ENCODE measurements around the gene CDCA3. TPM values are rescaled to one million over a fixed set of nuclear protein-coding genes. Genes with fewer than 3 reads are reported as not detected.

CDCA3 gene
- total RNA-seq, 6 experiments from 2014 or later, result 0.62 to 1.7 (median 1.3) TPM

DNA sequence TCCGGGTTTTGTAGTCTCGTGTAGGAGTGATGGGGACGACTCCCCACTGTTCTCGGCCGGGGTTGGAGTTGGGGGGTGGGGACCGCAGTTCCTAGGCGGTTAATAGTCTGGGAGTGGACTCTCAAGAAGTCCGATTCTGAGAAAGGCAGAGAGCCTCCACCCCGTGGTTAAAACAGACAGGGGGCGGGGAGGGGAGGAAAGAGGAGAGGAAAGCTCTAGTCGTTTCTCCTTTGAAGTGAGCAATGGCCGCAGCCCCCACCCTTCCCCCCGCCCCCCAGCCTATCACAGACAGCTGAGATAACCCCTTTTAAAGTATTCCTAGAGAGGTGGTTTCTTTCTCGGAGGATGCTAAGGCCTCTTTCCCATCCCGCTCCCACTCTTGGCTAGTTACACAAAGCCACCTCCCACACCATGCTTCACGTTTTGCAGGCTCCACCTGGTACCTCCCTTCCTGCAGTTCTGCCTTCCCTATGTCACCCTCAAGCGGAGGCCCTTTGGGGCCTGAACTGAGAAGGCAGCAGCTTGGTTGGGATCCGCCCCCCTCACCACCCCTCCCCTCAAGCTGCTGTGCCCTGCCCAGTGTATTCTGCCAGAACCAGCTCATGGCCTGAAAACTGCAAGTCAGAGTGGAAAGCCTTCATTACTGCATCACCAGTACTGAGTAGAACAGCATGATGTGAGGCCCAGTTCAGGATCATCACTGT lies 1.7 kb upstream of the CDCA3 start:
- intact Hi-C loops (cut with DNase I), result no loop called here
- H3K36me3 ChIP-seq, result peaks cover 0 to 24% (median 7%) of the 10 kb centered on the region in 4 donors
- peak overlapping the region; percentile 41 to 78 (median 74) for H3K4me3 ChIP-seq
- H3K27me3 ChIP-seq, result no peaks in the 10 kb centered on the region
- ATAC-seq (no peak), DNase-seq (no peak)
- TF ChIP-seq, protein P1, sequence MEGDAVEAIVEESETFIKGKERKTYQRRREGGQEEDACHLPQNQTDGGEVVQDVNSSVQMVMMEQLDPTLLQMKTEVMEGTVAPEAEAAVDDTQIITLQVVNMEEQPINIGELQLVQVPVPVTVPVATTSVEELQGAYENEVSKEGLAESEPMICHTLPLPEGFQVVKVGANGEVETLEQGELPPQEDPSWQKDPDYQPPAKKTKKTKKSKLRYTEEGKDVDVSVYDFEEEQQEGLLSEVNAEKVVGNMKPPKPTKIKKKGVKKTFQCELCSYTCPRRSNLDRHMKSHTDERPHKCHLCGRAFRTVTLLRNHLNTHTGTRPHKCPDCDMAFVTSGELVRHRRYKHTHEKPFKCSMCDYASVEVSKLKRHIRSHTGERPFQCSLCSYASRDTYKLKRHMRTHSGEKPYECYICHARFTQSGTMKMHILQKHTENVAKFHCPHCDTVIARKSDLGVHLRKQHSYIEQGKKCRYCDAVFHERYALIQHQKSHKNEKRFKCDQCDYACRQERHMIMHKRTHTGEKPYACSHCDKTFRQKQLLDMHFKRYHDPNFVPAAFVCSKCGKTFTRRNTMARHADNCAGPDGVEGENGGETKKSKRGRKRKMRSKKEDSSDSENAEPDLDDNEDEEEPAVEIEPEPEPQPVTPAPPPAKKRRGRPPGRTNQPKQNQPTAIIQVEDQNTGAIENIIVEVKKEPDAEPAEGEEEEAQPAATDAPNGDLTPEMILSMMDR (IDR thresholded peaks at IDR 0.05), result no peak
- TF ChIP-seq POLR2A (IDR thresholded peaks at IDR 0.05), result no peak
- peaks cover 0 to 14% (median 5%) of the 10 kb centered on the region in 4 donors for H3K4me1 ChIP-seq
- WGBS (ENCODE audit: insufficient coverage, low coverage, low lambda C conversion rate, missing lambda C conversion rate), result 1% methylated on average over 9 of the region's 18 CpGs
- no peak overlapping the region for H3K27ac ChIP-seq
- no peaks in the 10 kb centered on the region for H3K9me3 ChIP-seq

DNA sequence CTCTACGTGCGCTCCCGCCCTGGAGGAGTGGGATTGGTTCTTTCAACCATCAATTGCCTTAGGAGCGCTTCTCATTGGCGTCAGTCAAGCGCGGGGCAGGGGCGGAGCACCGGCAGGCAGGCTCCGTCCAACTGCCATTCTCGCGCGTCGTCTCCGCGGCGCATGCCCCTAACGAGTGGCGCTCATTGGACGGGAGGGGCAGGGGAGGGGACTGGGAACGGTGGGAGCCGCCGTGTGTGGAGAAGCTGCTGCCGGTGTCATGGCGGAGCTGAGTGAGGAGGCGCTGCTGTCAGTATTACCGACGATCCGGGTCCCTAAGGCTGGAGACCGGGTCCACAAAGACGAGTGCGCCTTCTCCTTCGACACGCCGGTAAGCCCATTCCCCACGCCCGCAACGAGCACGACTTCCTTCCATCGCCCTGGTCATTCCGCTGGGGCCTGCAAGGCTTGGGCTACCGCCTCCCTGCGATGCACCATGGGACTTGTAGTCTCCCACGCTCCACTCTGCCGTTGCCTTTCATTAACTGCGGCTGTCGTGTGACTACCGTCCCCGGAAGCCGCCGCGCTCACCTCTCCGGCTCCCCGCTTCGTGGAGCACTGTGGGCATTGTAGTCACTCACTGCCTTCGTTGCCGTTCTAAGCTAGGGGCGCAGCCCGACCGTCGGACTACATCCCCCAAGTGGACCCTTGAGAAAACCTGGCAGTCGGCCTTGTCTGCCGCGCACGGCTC lies 1.0 kb upstream of the CDCA3 start, which contains the start of gene USP5:
TSS of gene USP5 (plus strand) at position 230 of the 730 bp plus-strand sequence. CDS start at position 260, 30 bp downstream.
- Histone ChIP-seq H3K4me3 (peak within 1 kb of the TSS; percentile 59 to 78 (median 74)), H3K36me3 (peaks cover 0 to 17% (median 2%) of the 10 kb centered on the region in 4 donors), H3K4me1 (peaks cover 0 to 14% (median 5%) of the 10 kb centered on the region in 4 donors), H3K9me3 (no peaks in the 10 kb centered on the region), H3K27me3 (no peaks in the 10 kb centered on the region), H3K27ac (peak within 1 kb of the TSS; percentile 90 to 94 (median 91))
- peak; percentile 99 for DNase-seq
- ATAC-seq, result peak; percentile 85 to 92 (median 88)
- 0% methylated on average over 16 of the region's 65 CpGs for WGBS (ENCODE audit: insufficient coverage, low coverage, low lambda C conversion rate, missing lambda C conversion rate)
- intact Hi-C loops (cut with DNase I), result no loop called here
- TF ChIP-seq POLR2A (IDR thresholded peaks at IDR 0.05), result no peak
- TF ChIP-seq, protein P1 (IDR thresholded peaks at IDR 0.05), result no peak

DNA sequence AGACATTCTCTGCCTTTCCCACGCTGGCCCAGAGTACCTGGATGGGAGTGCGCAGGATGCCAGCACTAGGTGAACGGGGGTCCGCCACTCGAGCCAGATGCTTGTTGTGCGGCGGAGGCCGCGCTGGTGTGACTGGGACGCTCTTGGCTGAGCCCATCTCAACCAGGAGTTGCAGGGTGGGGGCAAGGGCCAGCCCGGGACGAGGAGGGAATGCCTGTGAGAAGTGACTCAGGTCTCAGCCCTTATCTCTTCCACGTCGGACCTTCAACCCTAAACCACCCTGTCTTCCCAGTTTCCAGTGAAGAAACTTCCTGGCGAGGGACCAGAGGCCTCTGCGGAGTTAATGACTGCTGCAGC lies 312 bp downstream of the CDCA3 start:
- Histone ChIP-seq H3K4me3 (peak overlapping the region in 2 of 3 donors; percentile 74 to 78), H3K27me3 (no peaks in the 10 kb centered on the region), H3K27ac (no peak overlapping the region), H3K36me3 (peaks cover 0 to 3% (median 0%) of the 10 kb centered on the region in 4 donors), H3K9me3 (no peaks in the 10 kb centered on the region), H3K4me1 (peaks cover 0 to 14% (median 5%) of the 10 kb centered on the region in 4 donors)
- no peak for ATAC-seq
- 0% methylated on average over 1 of the region's 16 CpGs for WGBS (ENCODE audit: insufficient coverage, low coverage, low lambda C conversion rate, missing lambda C conversion rate)
- peak in 2 of 3 donors; percentile 54 to 61 for DNase-seq
- intact Hi-C loops (cut with DNase I), result no loop called here
- TF ChIP-seq, protein P1 (IDR thresholded peaks at IDR 0.05), result no peak
- TF ChIP-seq POLR2A (IDR thresholded peaks at IDR 0.05), result no peak

- intact Hi-C loops (cut with DNase I), result no loop called here
- H3K27me3 ChIP-seq, result no peaks in the 10 kb centered on the region
- no peak for ATAC-seq
- H3K27ac ChIP-seq, result no peak overlapping the region
- H3K4me1 ChIP-seq, result peaks cover 0 to 14% (median 5%) of the 10 kb centered on the region in 4 donors
- no peak for TF ChIP-seq POLR2A (IDR thresholded peaks at IDR 0.05)
- TF ChIP-seq, protein P1 (IDR thresholded peaks at IDR 0.05), result no peak
- no peak for DNase-seq
- H3K36me3 ChIP-seq, result no peaks in the 10 kb centered on the region
- H3K4me3 ChIP-seq, result no peak overlapping the region
- WGBS (ENCODE audit: insufficient coverage, low coverage, low lambda C conversion rate, missing lambda C conversion rate), result 92% methylated on average over 9 of the region's 10 CpGs
- H3K9me3 ChIP-seq, result no peaks in the 10 kb centered on the region
Observed at GRCh38 chr12:6849976-6850560, 1.0 kb downstream of the CDCA3 start.
